ENCODE data around the gene CCDC195.

The CCDC195 gene

GRCh38 chr2:224722250-224722649 is 6.1 kb upstream of the CCDC195 start:
- Histone ChIP-seq H3K4me3 (ENCODE audit: low read length, poor library complexity, severe bottlenecking) (no peak overlapping the region), H3F3A (ENCODE audit: low read depth) (no peaks in the 10 kb centered on the region), H3K9ac (ENCODE audit: low read depth, low read length, poor library complexity, severe bottlenecking) (no peak overlapping the region), H3K9me3 (ENCODE audit: insufficient read depth, low read depth, low read length) (no peaks in the 10 kb centered on the region), H4K20me1 (ENCODE audit: insufficient read depth, low read length, poor library complexity, severe bottlenecking) (no peaks in the 10 kb centered on the region), H3K4me1 (ENCODE audit: insufficient read depth, low read length, poor library complexity, severe bottlenecking) (no peaks in the 10 kb centered on the region), H2AFZ (ENCODE audit: low read length) (no peak overlapping the region), H3K36me3 (ENCODE audit: insufficient read depth, low read length) (no peaks in the 10 kb centered on the region), H3K9me2 (replicated peaks; ENCODE audit: low read depth, low read length) (no peaks in the 10 kb centered on the region), H3K79me2 (ENCODE audit: insufficient read depth, low read length) (no peaks in the 10 kb centered on the region), H3K27me3 (ENCODE audit: insufficient read depth, low read length, poor library complexity, severe bottlenecking) (no peaks in the 10 kb centered on the region), H3K4me2 (ENCODE audit: low read depth, low read length, poor library complexity, severe bottlenecking) (no peak overlapping the region)
- TF ChIP-seq, protein P1, sequence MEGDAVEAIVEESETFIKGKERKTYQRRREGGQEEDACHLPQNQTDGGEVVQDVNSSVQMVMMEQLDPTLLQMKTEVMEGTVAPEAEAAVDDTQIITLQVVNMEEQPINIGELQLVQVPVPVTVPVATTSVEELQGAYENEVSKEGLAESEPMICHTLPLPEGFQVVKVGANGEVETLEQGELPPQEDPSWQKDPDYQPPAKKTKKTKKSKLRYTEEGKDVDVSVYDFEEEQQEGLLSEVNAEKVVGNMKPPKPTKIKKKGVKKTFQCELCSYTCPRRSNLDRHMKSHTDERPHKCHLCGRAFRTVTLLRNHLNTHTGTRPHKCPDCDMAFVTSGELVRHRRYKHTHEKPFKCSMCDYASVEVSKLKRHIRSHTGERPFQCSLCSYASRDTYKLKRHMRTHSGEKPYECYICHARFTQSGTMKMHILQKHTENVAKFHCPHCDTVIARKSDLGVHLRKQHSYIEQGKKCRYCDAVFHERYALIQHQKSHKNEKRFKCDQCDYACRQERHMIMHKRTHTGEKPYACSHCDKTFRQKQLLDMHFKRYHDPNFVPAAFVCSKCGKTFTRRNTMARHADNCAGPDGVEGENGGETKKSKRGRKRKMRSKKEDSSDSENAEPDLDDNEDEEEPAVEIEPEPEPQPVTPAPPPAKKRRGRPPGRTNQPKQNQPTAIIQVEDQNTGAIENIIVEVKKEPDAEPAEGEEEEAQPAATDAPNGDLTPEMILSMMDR (conservative IDR thresholded peaks at IDR 0.05; ENCODE audit: low read length): no peak
- TF ChIP-seq EZH2phosphoT487 (IDR thresholded peaks at IDR 0.05; ENCODE audit: borderline replicate concordance): no peak

GRCh38 chr2:224716921-224717320 is 756 bp upstream of the CCDC195 start:
- Histone ChIP-seq H3K9me3 (ENCODE audit: insufficient read depth, low read depth, low read length) (no peaks in the 10 kb centered on the region), H2AFZ (ENCODE audit: low read length) (no peak overlapping the region), H3K79me2 (ENCODE audit: insufficient read depth, low read length) (no peaks in the 10 kb centered on the region), H3K4me1 (ENCODE audit: insufficient read depth, low read length, poor library complexity, severe bottlenecking) (no peaks in the 10 kb centered on the region), H3K27me3 (ENCODE audit: insufficient read depth, low read length, poor library complexity, severe bottlenecking) (no peaks in the 10 kb centered on the region), H3F3A (ENCODE audit: low read depth) (no peaks in the 10 kb centered on the region), H3K4me2 (ENCODE audit: low read depth, low read length, poor library complexity, severe bottlenecking) (no peak overlapping the region), H3K4me3 (ENCODE audit: low read length, poor library complexity, severe bottlenecking) (no peak overlapping the region), H3K36me3 (ENCODE audit: insufficient read depth, low read length) (no peaks in the 10 kb centered on the region), H4K20me1 (ENCODE audit: insufficient read depth, low read length, poor library complexity, severe bottlenecking) (no peaks in the 10 kb centered on the region), H3K9ac (ENCODE audit: low read depth, low read length, poor library complexity, severe bottlenecking) (no peak overlapping the region), H3K9me2 (replicated peaks; ENCODE audit: low read depth, low read length) (no peaks in the 10 kb centered on the region)
- TF ChIP-seq, protein P1 (conservative IDR thresholded peaks at IDR 0.05; ENCODE audit: low read length): no peak
- no peak for TF ChIP-seq EZH2phosphoT487 (IDR thresholded peaks at IDR 0.05; ENCODE audit: borderline replicate concordance)

DNA sequence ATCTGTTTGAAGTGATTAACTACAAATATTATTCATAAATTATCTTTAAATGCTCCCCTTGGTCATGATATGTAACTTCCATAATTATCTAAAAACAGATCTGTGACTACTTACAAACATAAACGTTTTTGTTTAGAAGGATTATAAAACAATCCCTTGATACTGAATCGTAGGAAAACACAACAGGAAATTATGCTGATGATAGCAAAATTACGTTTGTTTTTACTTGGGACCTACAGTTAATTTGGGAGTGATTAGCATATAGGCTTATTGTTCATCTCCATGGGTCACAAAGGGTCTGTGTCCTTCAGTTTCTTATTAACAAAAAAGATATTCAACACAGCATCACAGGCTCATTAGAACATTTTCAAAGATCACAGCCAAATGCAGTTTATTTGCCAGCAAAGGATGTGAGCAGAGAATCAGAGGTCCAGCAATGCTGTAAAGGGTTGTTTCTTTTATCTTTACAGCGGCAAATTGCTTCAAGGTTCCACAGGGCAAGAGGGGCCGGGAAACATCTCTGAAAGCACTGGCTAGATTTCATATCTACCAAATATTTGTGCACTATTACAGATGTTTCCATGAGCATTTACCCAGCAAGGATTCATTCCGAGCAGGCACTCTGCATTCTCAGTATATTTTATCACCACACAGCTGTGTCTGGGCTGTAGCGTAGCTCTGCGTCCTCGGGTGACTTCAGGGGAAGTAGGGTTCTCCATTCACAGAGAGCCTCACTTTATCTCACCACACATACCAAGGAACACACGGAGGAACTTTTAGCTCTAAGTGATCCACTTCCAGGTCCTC is 4.1 kb downstream of the CCDC195 start:
- no peak overlapping the region for H3K4me3 ChIP-seq (ENCODE audit: low read length, poor library complexity, severe bottlenecking)
- H3K4me2 ChIP-seq (ENCODE audit: low read depth, low read length, poor library complexity, severe bottlenecking): no peak overlapping the region
- no peaks in the 10 kb centered on the region for H3K9me2 ChIP-seq (replicated peaks; ENCODE audit: low read depth, low read length)
- H3K27me3 ChIP-seq (ENCODE audit: insufficient read depth, low read length, poor library complexity, severe bottlenecking): no peaks in the 10 kb centered on the region
- no peaks in the 10 kb centered on the region for H3K79me2 ChIP-seq (ENCODE audit: insufficient read depth, low read length)
- no peaks in the 10 kb centered on the region for H3K4me1 ChIP-seq (ENCODE audit: insufficient read depth, low read length, poor library complexity, severe bottlenecking)
- H3K36me3 ChIP-seq (ENCODE audit: insufficient read depth, low read length): no peaks in the 10 kb centered on the region
- no peaks in the 10 kb centered on the region for H3K9me3 ChIP-seq (ENCODE audit: insufficient read depth, low read depth, low read length)
- no peak overlapping the region for H3K9ac ChIP-seq (ENCODE audit: low read depth, low read length, poor library complexity, severe bottlenecking)
- no peaks in the 10 kb centered on the region for H4K20me1 ChIP-seq (ENCODE audit: insufficient read depth, low read length, poor library complexity, severe bottlenecking)
- no peaks in the 10 kb centered on the region for H3F3A ChIP-seq (ENCODE audit: low read depth)
- TF ChIP-seq, protein P1 (conservative IDR thresholded peaks at IDR 0.05; ENCODE audit: low read length): no peak
- no peak overlapping the region for H2AFZ ChIP-seq (ENCODE audit: low read length)

All from Loucy (cell line).